ENCODE results near the gene H3-3A. TPM values are rescaled to one million over a fixed set of nuclear protein-coding genes. Genes with fewer than 3 reads are reported as not detected.

The H3-3A gene
- polyA plus RNA-seq, 2 of the 4 experiments (the other 2 are of a cell fraction) = 457 to 530 TPM

DNA sequence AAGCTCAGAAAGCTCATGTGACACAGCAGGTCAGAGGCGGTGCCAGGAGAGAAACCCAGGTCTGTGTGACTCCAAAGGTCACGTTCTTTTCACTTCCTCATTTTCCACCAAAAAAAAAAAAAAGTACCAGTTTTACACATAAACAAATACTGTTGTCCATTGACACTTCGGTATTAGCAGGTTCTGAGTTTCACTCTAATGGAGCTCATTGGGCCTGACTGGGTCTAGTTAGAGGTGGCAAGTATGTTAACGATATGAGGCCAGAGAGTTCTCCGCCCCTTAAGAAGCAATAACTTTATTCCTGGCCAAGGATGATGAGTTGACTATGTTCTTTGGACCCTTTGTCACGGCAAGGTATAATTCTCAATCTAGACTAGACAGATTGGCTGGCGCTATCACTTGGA, 33.4 kb upstream of the H3-3A start:
- Histone ChIP-seq H3K27ac (no peak overlapping the region), H3K4me3 (no peak overlapping the region), H3K4me2 (no peak overlapping the region), H3K4me1 (no peaks in the 10 kb centered on the region), H3K9me3 (no peaks in the 10 kb centered on the region)
- ATAC-seq (no peak), DNase-seq (ENCODE audit: low read depth in 1 of 2, low spot score in 1 of 2) (no peak), FAIRE-seq (no peak)
- WGBS (ENCODE audit: missing lambda C conversion rate) = 75% methylated on average over 7 of the region's 7 CpGs
- ChIA-PET POLR2A (interaction anchor here (1.2 to 2.0 kb wide), 2 partner anchors 30 to 33 kb away, joined by 4 to 12 read pairs; partner anchors contain the start of genes H3-3A and SDE2), CTCF (interaction anchor here (0.6 to 1.3 kb wide), 5 partner anchors 16 to 615 kb away, joined by 3 read pairs; no protein-coding TSS in a partner anchor)
- no peak for TF ChIP-seq CHD2 (IDR thresholded peaks at IDR 0.05; ENCODE audit: low read length, partially characterized antibody)
- no peak for TF ChIP-seq POLR2A (IDR thresholded peaks at IDR 0.05; ENCODE audit: low read length)

DNA sequence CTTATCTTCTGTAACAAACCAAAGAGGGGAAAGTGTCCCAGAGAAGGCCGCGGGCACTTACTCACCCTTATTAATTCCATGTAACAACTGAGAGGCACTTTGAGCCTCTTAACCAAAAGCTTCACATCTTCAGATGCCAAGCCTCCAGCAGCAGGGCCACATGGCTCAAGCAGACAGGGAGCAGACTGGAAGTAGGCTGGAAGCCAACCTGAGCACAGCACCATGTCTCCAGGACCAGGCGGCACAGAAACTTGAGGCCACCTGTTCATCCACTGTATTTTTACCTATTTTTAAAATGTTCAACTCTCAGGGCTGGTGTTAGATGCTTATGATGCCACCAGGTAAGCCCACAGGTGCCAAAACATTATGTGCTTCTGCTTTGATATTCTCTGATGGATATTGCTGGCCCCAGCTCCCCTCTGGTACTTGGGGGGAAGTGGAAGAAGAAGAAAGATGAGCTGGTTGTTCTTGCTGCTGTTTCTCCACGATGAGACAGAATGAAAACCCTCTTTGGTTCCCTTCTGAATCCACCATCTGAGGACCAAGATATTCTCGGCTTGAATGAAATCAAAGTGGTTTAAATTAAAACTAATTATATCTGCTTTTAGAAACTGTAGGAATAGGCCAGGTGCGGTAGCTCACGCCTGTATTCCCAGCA, 32.8 kb upstream of the H3-3A start:
- POLR2A ChIA-PET = interaction anchor here (1.2 to 2.0 kb wide), 2 partner anchors 30 to 33 kb away, joined by 4 to 12 read pairs; partner anchors contain the start of genes H3-3A and SDE2
- no peak overlapping the region for H3K4me3 ChIP-seq
- no peak overlapping the region for H3K4me2 ChIP-seq
- 81% methylated on average over 7 of the region's 7 CpGs for WGBS (ENCODE audit: missing lambda C conversion rate)
- no peaks in the 10 kb centered on the region for H3K4me1 ChIP-seq
- FAIRE-seq (no peak), DNase-seq (ENCODE audit: low read depth in 1 of 2, low spot score in 1 of 2) (no peak), ATAC-seq (no peak)
- TF ChIP-seq ZNF302 (CRISPR knock-in tag; IDR thresholded peaks at IDR 0.05) (no peak), PHF8 (IDR thresholded peaks at IDR 0.05; ENCODE audit: borderline replicate concordance, low read depth) (no peak), NR3C1 (IDR thresholded peaks at IDR 0.05) (no peak), RFX5 (IDR thresholded peaks at IDR 0.05) (no peak), ZFP36 (IDR thresholded peaks at IDR 0.05; ENCODE audit: borderline replicate concordance, partially characterized antibody) (no peak), NFE2L2 (conservative IDR thresholded peaks at IDR 0.05; ENCODE audit: low read length) (no peak), SMC3 (IDR thresholded peaks at IDR 0.05) (no peak), RCOR1 (IDR thresholded peaks at IDR 0.05; ENCODE audit: low read depth, low read length) (no peak), SREBF2 (IDR thresholded peaks at IDR 0.05) (no peak), CHD4 (IDR thresholded peaks at IDR 0.05; ENCODE audit: borderline replicate concordance) (no peak), EHMT2 (IDR thresholded peaks at IDR 0.05; ENCODE audit: low read depth) (no peak)
- TF ChIP-seq, protein P1, sequence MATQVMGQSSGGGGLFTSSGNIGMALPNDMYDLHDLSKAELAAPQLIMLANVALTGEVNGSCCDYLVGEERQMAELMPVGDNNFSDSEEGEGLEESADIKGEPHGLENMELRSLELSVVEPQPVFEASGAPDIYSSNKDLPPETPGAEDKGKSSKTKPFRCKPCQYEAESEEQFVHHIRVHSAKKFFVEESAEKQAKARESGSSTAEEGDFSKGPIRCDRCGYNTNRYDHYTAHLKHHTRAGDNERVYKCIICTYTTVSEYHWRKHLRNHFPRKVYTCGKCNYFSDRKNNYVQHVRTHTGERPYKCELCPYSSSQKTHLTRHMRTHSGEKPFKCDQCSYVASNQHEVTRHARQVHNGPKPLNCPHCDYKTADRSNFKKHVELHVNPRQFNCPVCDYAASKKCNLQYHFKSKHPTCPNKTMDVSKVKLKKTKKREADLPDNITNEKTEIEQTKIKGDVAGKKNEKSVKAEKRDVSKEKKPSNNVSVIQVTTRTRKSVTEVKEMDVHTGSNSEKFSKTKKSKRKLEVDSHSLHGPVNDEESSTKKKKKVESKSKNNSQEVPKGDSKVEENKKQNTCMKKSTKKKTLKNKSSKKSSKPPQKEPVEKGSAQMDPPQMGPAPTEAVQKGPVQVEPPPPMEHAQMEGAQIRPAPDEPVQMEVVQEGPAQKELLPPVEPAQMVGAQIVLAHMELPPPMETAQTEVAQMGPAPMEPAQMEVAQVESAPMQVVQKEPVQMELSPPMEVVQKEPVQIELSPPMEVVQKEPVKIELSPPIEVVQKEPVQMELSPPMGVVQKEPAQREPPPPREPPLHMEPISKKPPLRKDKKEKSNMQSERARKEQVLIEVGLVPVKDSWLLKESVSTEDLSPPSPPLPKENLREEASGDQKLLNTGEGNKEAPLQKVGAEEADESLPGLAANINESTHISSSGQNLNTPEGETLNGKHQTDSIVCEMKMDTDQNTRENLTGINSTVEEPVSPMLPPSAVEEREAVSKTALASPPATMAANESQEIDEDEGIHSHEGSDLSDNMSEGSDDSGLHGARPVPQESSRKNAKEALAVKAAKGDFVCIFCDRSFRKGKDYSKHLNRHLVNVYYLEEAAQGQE (IDR thresholded peaks at IDR 0.05) = no peak
- no peaks in the 10 kb centered on the region for H3K9me3 ChIP-seq
- no peak overlapping the region for H3K27ac ChIP-seq
- CTCF ChIA-PET = interaction anchor here (0.7 to 1.3 kb wide), 4 partner anchors 16 to 616 kb away, joined by 3 read pairs; no protein-coding TSS in a partner anchor

DNA sequence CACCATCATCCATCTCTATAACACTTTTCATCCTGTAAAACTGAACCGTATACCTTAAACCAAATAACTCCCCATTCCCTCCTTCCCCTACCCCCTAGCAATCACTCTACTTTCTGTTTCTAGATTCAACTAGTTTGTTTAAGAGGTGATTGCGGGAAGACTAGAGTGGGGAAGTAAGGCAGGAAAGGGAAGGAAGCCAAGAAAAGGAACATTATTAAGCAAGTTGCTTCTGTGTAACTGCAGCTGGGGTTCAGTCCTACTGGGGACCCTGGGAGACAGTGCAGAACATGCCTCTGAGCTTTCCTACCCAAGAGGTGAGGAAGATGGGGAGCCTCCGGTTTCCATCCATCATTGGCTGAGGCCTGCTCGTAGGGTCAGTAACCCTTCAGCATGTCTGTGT, 28.9 kb upstream of the H3-3A start:
- no peaks in the 10 kb centered on the region for H3K9me3 ChIP-seq
- DNase-seq (ENCODE audit: low read depth in 1 of 2, low spot score in 1 of 2) (no peak), ATAC-seq (no peak), FAIRE-seq (no peak)
- no peaks in the 10 kb centered on the region for H3K4me1 ChIP-seq
- no peak overlapping the region for H3K27ac ChIP-seq
- 84% methylated on average over 4 of the region's 4 CpGs for WGBS (ENCODE audit: missing lambda C conversion rate)
- ChIA-PET CTCF (interaction anchor here (1.7 to 2.9 kb wide), 2 partner anchors 12 to 31 kb away, joined by 7 to 9 read pairs; no protein-coding TSS in a partner anchor), POLR2A (no interaction called here)
- H3K4me2 ChIP-seq = no peak overlapping the region
- TF ChIP-seq SREBF2 (IDR thresholded peaks at IDR 0.05) = no peak
- no peak for TF ChIP-seq HEYL (CRISPR knock-in tag; IDR thresholded peaks at IDR 0.05)
- no peak for TF ChIP-seq CBX2 (IDR thresholded peaks at IDR 0.05; ENCODE audit: borderline replicate concordance, low read depth)
- TF ChIP-seq EP300 (IDR thresholded peaks at IDR 0.05) = no peak
- TF ChIP-seq BCL3 (IDR thresholded peaks at IDR 0.05) = no peak
- no peak for TF ChIP-seq PHF8 (IDR thresholded peaks at IDR 0.05; ENCODE audit: borderline replicate concordance, low read depth)
- no peak for TF ChIP-seq POLR2AphosphoS2 (conservative IDR thresholded peaks at IDR 0.05; ENCODE audit: low read length)
- no peak for TF ChIP-seq ZFP36 (IDR thresholded peaks at IDR 0.05; ENCODE audit: borderline replicate concordance, partially characterized antibody)
- TF ChIP-seq RFX5 (IDR thresholded peaks at IDR 0.05) = no peak
- TF ChIP-seq, protein P2, sequence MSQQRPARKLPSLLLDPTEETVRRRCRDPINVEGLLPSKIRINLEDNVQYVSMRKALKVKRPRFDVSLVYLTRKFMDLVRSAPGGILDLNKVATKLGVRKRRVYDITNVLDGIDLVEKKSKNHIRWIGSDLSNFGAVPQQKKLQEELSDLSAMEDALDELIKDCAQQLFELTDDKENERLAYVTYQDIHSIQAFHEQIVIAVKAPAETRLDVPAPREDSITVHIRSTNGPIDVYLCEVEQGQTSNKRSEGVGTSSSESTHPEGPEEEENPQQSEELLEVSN (IDR thresholded peaks at IDR 0.05; ENCODE audit: borderline replicate concordance, low read depth) = no peak
- TF ChIP-seq HOXB5 (CRISPR knock-in tag; IDR thresholded peaks at IDR 0.05) = no peak
- TF ChIP-seq NFE2L2 (conservative IDR thresholded peaks at IDR 0.05; ENCODE audit: low read length) = no peak
- H3K4me3 ChIP-seq = no peak overlapping the region

All from A549 (cell line).